Measurements from ENCODE around the gene PRKCA. TPM values are rescaled to one million over a fixed set of nuclear protein-coding genes. Genes with fewer than 3 reads are reported as not detected.
A peak's percentile ranks its signal among the peaks of the same experiment; 100 is the strongest.

Gene PRKCA
- total RNA-seq, 1 donor from 2014 or later: 14.9 TPM

- no peak for DNase-seq (ENCODE audit: low spot score)
Measured at GRCh38 chr17:66701462-66701861, 399.0 kb downstream of the PRKCA start.

DNA sequence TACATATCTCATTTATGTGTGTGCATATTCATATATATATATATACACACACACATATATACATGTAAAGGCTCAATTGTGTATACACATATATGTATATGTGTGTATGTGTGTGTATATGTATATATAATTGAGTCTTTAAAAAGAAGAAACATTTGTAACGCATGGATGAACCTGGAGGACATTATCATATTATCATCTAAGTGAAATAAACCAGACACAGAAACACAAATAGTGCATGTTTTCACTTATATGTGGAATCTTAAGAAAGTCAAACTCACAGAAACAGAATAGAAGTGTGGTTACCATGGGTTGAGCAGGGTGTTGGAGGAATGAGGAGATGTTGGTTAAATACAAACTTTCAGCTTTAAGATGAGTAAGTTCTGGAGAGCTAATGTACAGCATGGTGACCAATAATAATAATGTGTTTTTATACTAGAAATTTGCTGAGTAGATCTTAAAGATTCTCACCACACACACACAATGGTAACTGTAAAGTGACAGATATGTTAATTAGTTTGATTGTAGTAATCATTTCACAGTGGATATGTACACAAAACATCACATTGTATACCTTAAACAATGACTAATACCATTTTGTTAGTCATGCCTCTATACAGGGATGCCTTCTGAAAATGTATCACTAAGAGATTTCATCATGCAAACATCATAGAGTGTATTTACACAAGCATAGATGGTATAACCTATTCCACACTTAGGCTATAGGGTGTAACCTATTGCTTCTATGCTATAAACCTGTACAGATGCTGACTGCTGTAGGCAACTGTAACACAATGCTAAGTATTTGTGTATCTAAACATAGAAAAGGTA, 399.9 kb downstream of the PRKCA start:
- no peak for DNase-seq (ENCODE audit: low spot score)

DNA sequence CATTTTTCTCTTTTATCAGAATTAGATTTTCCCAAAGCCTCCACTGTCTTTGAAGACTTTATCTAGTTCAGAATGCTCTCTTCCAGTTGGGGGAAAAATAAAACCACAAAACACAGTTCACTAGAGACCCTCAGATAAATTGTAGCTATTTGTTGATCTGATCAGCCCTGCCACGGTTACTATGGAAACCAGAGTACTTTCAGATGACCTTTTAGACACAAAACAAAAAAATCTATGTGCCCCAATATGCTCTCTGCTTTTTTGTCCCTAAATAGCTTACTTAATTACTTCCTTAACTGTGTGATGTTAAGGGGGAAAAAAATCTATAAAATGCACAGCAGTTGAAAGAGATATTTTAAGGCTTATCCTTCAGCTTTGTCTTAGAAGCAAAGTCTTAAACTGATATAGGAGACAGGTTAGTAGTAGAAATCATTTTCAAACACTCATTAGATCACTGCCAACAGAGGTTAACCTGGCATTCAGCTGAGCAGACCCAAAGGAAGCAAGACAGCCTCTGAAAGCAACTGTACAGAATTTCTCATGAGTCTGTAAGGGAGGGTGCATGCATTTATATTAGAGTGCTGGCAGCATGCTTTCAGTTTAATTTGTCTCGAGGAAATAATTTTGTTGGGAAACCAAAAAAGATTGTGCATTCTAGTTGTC, 402.6 kb downstream of the PRKCA start:
- DNase-seq (ENCODE audit: low spot score): no peak

DNA sequence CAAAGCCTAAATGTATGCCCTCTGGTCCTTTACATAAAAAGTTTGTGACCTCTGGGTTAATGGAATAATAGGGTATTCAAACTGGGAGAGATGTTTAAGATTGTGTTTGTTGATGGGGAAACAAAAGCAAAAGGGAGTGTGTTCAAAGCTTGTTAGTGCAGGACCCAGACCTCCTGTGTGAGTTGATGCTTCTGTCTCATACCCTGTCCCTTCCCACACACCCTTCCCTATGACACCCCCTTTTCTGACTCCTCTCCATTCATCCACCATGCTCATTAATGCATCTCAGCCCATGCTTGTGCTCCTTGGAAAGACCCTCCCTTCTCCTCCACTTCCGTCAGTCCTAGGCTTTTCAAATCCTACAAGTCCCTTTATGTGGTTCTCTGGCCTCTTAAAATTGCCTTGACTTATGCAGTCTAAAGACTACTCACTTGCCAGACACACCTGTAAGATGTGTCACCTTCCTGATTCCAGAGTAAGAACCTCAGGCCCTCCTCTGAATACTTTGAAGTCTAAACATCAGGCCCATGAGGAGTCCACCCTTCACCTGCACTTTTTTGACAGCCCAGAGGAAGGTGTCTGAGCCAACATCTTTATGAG, 404.5 kb downstream of the PRKCA start:
- DNase-seq (ENCODE audit: low spot score): no peak

- no peak for DNase-seq (ENCODE audit: low spot score)
Measured at GRCh38 chr17:66711401-66711800, 409.0 kb downstream of the PRKCA start.

DNA sequence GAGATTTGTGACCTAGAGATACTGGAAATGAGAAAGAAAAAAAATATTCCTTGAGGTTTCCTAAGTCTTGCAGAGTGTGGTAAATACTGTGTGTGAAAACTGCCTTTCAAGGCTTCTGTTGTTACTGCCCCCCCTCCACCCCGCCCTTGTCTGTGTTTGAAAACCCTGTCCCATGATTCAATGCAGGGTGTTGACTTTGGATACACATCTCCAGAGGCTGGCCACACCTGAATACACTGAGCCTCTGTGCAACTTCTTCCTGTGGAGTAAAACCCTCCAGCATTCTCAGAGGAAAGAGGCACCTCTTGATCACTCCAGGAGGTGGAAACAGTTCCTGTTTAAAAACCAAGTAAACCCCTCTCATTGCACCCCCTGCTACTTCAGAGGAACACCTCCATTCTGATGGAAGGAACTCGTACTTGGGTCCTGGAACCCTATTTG, 409.5 kb downstream of the PRKCA start:
- no peak for DNase-seq (ENCODE audit: low spot score)

DNA sequence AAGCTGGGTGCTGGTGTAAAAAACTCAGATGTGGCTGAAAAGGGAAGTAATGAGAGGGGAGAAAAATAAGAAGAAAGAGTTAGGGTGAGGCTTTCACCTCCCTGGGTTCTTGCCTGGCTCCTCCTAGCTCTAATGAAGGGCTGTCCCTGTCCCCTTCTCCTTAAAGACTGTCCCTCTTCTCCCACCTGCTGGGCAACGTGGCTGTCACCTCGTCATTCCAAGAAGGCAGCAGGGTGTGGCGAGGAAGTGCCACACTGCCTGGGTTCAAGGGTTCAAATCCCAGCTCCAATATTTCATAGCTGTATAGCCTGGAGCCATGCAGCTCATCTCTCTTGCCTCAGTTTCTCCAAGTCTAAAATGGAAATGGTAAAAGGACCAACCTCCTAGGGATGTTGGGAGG, 410.0 kb downstream of the PRKCA start:
- DNase-seq (ENCODE audit: low spot score): no peak

- DNase-seq (ENCODE audit: low spot score): peak; percentile 37
Measured at GRCh38 chr17:66713021-66713532, 410.7 kb downstream of the PRKCA start.

DNA sequence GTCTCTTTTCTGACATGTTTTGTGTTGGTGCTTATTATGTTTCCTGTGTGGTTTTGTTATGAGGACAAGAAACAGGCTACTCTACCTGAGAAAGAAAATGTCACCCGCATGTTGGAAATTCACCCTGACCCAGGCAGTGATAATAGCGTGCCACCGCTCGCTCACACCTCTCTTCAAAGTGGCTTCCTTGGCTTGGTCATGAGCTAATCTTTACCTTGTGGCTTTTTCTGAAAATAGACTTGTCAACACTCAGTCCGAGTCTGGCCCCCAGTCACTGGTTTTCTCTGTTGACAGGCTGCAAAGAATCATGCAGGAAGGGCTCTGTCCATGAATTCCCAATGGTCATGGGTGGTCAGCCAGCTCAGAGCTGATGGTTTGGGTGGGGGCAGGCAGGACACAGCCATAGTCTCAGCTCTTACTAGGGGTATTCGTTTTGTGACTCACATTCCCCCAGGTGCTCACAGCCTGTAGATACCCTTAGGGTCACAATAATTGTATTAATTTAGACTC, 411.2 kb downstream of the PRKCA start:
- no peak for DNase-seq (ENCODE audit: low spot score)

- DNase-seq (ENCODE audit: low spot score): peak; percentile 86
Measured at GRCh38 chr17:66714046-66715023, 411.9 kb downstream of the PRKCA start.

DNA sequence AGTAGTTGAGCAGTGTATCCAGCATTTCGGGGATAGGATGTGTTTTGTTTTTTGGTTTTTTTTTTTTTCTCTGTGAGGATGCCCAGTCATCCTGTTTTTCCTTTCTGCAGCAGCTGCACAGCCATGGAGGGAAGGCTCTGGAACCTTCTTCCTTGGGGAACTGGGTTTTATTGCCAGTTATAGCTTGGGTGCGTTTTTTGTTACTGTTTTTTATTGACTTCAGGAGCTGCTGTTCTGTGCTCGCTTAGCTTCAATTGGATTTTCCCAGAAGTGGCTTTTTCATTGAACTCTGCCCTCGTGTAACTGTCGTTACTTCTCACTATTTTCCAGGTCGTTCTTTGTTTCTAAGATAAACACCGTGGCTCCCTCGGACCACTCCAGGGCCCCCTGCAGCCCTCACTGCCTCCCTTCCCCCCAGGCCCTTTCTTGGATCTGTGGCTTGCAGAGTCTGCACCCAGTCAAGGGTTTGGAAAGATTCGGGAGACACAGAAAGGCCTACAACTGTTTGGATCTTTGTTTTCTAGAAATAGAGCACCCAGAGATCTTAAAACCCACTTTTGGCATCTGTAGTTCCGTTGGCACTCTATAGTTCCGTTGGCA, 412.8 kb downstream of the PRKCA start:
- peak; percentile 12 for DNase-seq (ENCODE audit: low spot score)

GRCh38 chr17:66715745-66716156, 413.3 kb downstream of the PRKCA start:
- DNase-seq (ENCODE audit: low spot score): no peak

DNA sequence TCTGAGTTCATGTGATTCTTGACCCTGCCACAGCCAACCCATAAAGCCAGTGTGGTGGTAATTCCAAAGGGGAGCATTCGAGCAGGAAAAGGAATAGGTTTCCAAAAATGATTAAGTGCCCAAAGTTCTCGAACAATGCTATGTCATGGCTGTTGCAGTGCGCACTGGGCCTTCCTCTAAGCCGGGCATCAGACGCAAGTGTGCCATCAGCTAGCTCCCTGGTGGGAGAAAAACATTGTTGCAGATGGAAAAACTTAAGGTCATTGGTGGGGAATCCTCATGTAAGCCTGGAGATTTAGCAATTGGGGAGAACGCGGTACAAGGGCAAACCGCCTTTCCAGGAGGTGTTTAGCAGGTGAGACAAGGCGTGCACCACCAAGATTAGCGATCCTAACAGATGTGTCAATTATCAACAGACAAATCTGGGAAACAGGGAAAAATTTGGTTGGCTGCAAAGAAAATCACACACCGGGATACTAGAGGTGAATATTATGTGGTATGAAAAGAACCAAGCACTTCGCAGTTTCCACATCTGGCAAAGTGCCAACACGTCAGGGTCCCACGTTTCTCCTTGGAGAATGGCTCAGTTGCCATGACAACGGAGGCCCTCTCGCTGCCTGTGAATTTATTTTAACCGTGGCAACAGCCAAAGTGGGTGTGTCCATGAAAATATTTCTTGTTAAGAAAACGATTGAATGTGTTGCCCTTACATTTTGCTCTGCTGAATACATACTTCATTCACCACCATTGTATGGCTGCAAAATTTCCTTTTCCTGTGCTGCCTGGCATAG, 414.0 kb downstream of the PRKCA start:
- peak; percentile 68 for DNase-seq (ENCODE audit: low spot score)

- DNase-seq (ENCODE audit: low spot score): peak; percentile 33
Measured at GRCh38 chr17:66717641-66718058, 415.2 kb downstream of the PRKCA start.

DNA sequence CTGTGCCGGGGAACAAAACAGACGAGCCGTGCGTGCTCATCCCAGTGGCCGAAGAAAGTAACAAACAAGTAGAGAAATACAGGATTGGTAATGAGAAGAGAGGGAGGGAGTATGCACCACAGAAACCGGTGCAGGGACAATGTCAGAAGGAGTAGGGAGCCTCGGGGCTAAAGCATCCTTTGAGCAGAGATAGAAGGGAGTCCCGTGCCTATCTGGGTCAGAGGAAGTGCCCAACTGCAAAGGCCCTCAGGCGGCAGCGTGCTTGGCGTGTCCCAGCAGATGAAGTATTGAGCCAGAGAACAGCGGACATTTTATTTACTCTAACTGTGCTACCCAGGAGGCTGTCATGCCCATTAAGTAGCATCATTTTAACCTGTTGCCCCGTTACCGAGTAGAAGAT, 417.6 kb downstream of the PRKCA start:
- peak; percentile 28 for DNase-seq (ENCODE audit: low spot score)

GRCh38 chr17:66720567-66720966, 418.2 kb downstream of the PRKCA start:
- DNase-seq (ENCODE audit: low spot score): no peak

- no peak for DNase-seq (ENCODE audit: low spot score)
Measured at GRCh38 chr17:66722341-66722740, 419.9 kb downstream of the PRKCA start.

GRCh38 chr17:66724581-66725341, 422.3 kb downstream of the PRKCA start:
- DNase-seq (ENCODE audit: low spot score): peak; percentile 51

DNA sequence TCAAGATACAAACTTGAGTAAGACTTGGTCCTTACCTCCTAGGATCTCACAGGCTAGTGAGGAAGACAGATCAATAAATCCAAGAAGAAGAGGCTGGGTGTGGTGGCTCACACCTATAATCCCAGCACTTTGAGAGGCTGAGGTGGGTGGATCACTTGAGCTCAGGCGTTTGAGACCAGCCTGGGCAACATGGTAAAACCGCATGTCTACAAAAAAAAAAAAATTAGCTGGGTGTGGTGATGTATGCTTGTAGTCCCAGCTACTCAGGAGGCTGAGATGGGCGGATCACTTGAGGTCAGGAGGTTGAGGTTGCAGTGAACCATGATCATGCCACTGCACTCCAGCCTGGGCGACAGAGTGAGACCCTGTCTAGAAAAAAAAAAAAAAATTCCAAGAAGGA, 423.0 kb downstream of the PRKCA start:
- DNase-seq (ENCODE audit: low spot score): peak; percentile 3

Data from mesenteric fat pad (tissue), 1 donor.